ENCODE measurements around the gene MTUS2. TPM values are rescaled to one million over a fixed set of nuclear protein-coding genes. Genes with fewer than 3 reads are reported as not detected.

MTUS2 gene
- total RNA-seq, 1 experiment from 2014 or later = 0.35 TPM

DNA sequence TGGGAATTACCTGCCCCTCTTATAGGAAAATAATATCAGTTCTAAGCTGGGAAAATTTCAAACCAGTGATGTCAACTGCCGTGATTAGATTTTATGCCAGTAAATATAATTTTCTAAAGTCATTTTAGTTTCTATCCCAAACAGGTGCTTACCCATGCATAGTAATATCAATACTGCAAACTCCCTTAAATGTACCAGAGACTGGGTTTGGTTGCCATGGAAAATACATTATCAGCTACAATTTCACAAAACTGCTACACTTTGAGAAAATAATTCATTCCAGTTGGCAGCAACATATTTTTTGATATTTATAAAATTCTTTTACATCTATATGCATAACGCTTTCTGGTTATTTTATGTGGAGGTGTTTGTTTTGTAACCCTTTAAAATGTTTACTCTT is 631.8 kb downstream of the MTUS2 start:
- no peak overlapping the region for H3K18ac ChIP-seq (ENCODE audit: insufficient read length, low read depth, low read length)

More for the DNA sequence above, 631.8 kb downstream of the MTUS2 start:
- no peak overlapping the region for H2BK120ac ChIP-seq (ENCODE audit: low read depth, low read length, poor library complexity, severe bottlenecking)
- no CpG with 5 or more reads among the region's 2 CpGs for WGBS (ENCODE audit: extremely low coverage, insufficient read length, low lambda C conversion rate)
- no peak overlapping the region for H3K27ac ChIP-seq (ENCODE audit: insufficient read length, low read depth, low read length)
- no peak overlapping the region for H3K27ac Mint-ChIP-seq
- no peak overlapping the region for H3K4me2 ChIP-seq (ENCODE audit: insufficient read depth, insufficient read length, low read length)
- no peak overlapping the region for H2BK20ac ChIP-seq (ENCODE audit: low read depth, low read length, poor library complexity, severe bottlenecking)
- H4K20me1 ChIP-seq (ENCODE audit: control insufficient read depth, insufficient read depth, insufficient read length) = no peaks in the 10 kb centered on the region
- H4K8ac ChIP-seq (replicated peaks; ENCODE audit: insufficient read length, low read depth, low read length) = no peak overlapping the region
- DNase-seq = no peak
- H4K5ac ChIP-seq (ENCODE audit: insufficient read length, low read depth, low read length) = no peak overlapping the region
- no peak overlapping the region for H3K4ac ChIP-seq (ENCODE audit: low read depth, low read length)
- H3K27me3 Mint-ChIP-seq (ENCODE audit: low read depth) = no peaks in the 10 kb centered on the region
- no peaks in the 10 kb centered on the region; the same call in 1 of the 2 replicates for H3K4me1 ChIP-seq (ENCODE audit: insufficient read depth, low read length)
- no peak overlapping the region for H4K91ac ChIP-seq (ENCODE audit: insufficient read length, low read depth, low read length)
- TF ChIP-seq CTCF (conservative IDR thresholded peaks at IDR 0.05) = no peak
- H3K14ac ChIP-seq (ENCODE audit: insufficient read depth, low read length) = no peak overlapping the region
- no peaks in the 10 kb centered on the region for H3K79me1 ChIP-seq (ENCODE audit: insufficient read depth, low read depth, low read length, poor library complexity, severe bottlenecking)
- H3K36me3 Mint-ChIP-seq (ENCODE audit: insufficient read depth in 1 of 3, low read depth in 3 of 3) = peaks cover 0 to 8% (median 0%) of the 10 kb centered on the region in 3 experiments; a peak in 1 of 7 replicates
- H3K9me3 Mint-ChIP-seq = peaks cover 2 to 7% of the 10 kb centered on the region in 2 experiments; a peak in 3 of 5 replicates
- H3K23ac ChIP-seq (ENCODE audit: insufficient read length, low read depth, low read length) = no peak overlapping the region
- no peaks in the 10 kb centered on the region for H3K79me2 ChIP-seq (ENCODE audit: insufficient read depth, low read length)
- no peaks in the 10 kb centered on the region for H3K9me3 ChIP-seq (ENCODE audit: control insufficient read depth, low read depth, low read length)
- no peak overlapping the region for H3K9ac ChIP-seq (ENCODE audit: extremely low read depth, insufficient read length, low read length)
- H2BK12ac ChIP-seq (ENCODE audit: insufficient read length, low read depth, low read length) = no peak overlapping the region
- no peak overlapping the region for H2AK5ac ChIP-seq (ENCODE audit: insufficient read length, low read length)
- H3T11ph ChIP-seq (ENCODE audit: low read length) = no peak overlapping the region
- no peak overlapping the region for H2AFZ ChIP-seq (ENCODE audit: low read length)
- H2BK15ac ChIP-seq (ENCODE audit: low read depth, low read length) = no peak overlapping the region
- no peak overlapping the region for H2BK5ac ChIP-seq (ENCODE audit: insufficient read length, low read length)
- no peaks in the 10 kb centered on the region for H3K23me2 ChIP-seq (ENCODE audit: insufficient read length, low read depth, low read length, poor library complexity, severe bottlenecking)
- H3K27me3 ChIP-seq (ENCODE audit: insufficient read depth, low read length) = no peaks in the 10 kb centered on the region
- H3K4me3 Mint-ChIP-seq = no peak overlapping the region
- H3K4me1 Mint-ChIP-seq = peaks cover 10 to 12% of the 10 kb centered on the region in 2 experiments
- no peak overlapping the region for H3K56ac ChIP-seq (ENCODE audit: insufficient read length, low read depth, low read length)

All from H9 (cell line).